Activated T-cell treated with anti-CD3 and anti-CD28 coated beads for 48 hours (primary cell): ENCODE data around the gene CCDC150.
"Not testable (repeated sequence)": the region's sequence is repeated elsewhere in the genome, so short reads cannot be mapped to it uniquely, and the experiment has no call there.

Source experiments
- DNase-seq: peaks from one replicate; pipeline ENCODE4 v3.0.0-alpha.2; 2020; ENCODE audit warnings: low read depth

Gene CCDC150

GRCh38 chr2:196635156-196635555 is 4.4 kb upstream of the CCDC150 start:
- DNase-seq = no peak

- no peak for DNase-seq
Measured at GRCh38 chr2:196638765-196639164, 750 bp upstream of the CCDC150 start.

GRCh38 chr2:196640031-196640548 is 575 bp downstream of the CCDC150 start:
- DNase-seq = no peak

- DNase-seq = no peak
Measured at GRCh38 chr2:196649202-196649601, 9.7 kb downstream of the CCDC150 start.

GRCh38 chr2:196651387-196652094 is 12.0 kb downstream of the CCDC150 start:
- DNase-seq = no peak

- DNase-seq = no peak
Measured at GRCh38 chr2:196652869-196653268, 13.4 kb downstream of the CCDC150 start.

- no peak for DNase-seq
Measured at GRCh38 chr2:196653843-196654242, 14.3 kb downstream of the CCDC150 start.

- no peak for DNase-seq
Measured at GRCh38 chr2:196655761-196656160, 16.2 kb downstream of the CCDC150 start.

GRCh38 chr2:196657333-196657732 is 17.8 kb downstream of the CCDC150 start:
- DNase-seq = no peak

- no peak for DNase-seq
Measured at GRCh38 chr2:196659844-196660243, 20.3 kb downstream of the CCDC150 start.

GRCh38 chr2:196660244-196660643 is 20.7 kb downstream of the CCDC150 start:
- DNase-seq = no peak

GRCh38 chr2:196670342-196670741 is 30.8 kb downstream of the CCDC150 start:
- no peak for DNase-seq

GRCh38 chr2:196675963-196676362 is 36.4 kb downstream of the CCDC150 start:
- no peak for DNase-seq

GRCh38 chr2:196677404-196677803 is 37.9 kb downstream of the CCDC150 start:
- no peak for DNase-seq

- no peak for DNase-seq
Measured at GRCh38 chr2:196679368-196679767, 39.9 kb downstream of the CCDC150 start.

- DNase-seq = no peak
Measured at GRCh38 chr2:196681510-196681909, 42.0 kb downstream of the CCDC150 start.

- DNase-seq = no peak
Measured at GRCh38 chr2:196685792-196686191, 46.3 kb downstream of the CCDC150 start.

GRCh38 chr2:196686737-196687136 is 47.2 kb downstream of the CCDC150 start:
- not testable (repeated sequence) for DNase-seq

GRCh38 chr2:196696423-196697079 is 57.0 kb downstream of the CCDC150 start:
- DNase-seq = no peak

- DNase-seq = no peak
Measured at GRCh38 chr2:196697825-196698224, 58.3 kb downstream of the CCDC150 start.

- DNase-seq = no peak
Measured at GRCh38 chr2:196702641-196703040, 63.1 kb downstream of the CCDC150 start.

GRCh38 chr2:196703695-196704094 is 64.2 kb downstream of the CCDC150 start:
- DNase-seq = no peak

- not testable (repeated sequence) for DNase-seq
Measured at GRCh38 chr2:196710056-196710455, 70.5 kb downstream of the CCDC150 start.

- DNase-seq = no peak
Measured at GRCh38 chr2:196711625-196712024, 72.1 kb downstream of the CCDC150 start.
